Measurements from ENCODE around the gene PAX2. TPM values are rescaled to one million over a fixed set of nuclear protein-coding genes. Genes with fewer than 3 reads are reported as not detected.

The PAX2 gene
- total RNA-seq, 1 donor from 2014 or later, result not detected

- TF ChIP-seq CTCF (IDR thresholded peaks at IDR 0.05; ENCODE audit: partially characterized antibody, unreplicated experiment), result no peak
- Mint-ChIP-seq H3K9me3 (ENCODE audit: unreplicated experiment) (peaks cover 2% of the 10 kb centered on the region), H3K4me1 (ENCODE audit: low read depth, unreplicated experiment) (peaks cover 7% of the 10 kb centered on the region), H3K27me3 (ENCODE audit: unreplicated experiment) (peaks cover 42% of the 10 kb centered on the region), H3K4me3 (ENCODE audit: unreplicated experiment) (no peak overlapping the region), H3K36me3 (ENCODE audit: unreplicated experiment) (no peaks in the 10 kb centered on the region), H3K27ac (ENCODE audit: unreplicated experiment) (no peak overlapping the region)
- DNase-seq, result no peak
Observed at GRCh38 chr10:100826031-100826651, 80.8 kb downstream of the PAX2 start.

DNA sequence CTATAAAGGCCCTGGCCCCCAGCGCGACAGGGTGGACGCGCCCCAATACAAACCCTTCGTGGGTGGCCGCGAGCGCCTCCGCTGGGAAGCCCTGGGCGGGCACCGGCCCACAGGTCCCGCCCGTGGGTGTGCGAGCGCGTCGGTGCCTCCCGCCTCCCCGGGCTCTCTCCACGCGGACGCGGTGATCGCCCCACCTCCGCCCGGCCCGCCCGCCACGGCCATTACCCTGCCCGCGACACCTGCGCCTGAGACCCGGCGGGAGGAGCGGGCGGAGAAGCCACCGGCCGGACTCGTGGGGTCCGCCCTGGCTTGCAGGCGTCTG lies 81.2 kb downstream of the PAX2 start:
- no peaks in the 10 kb centered on the region for H3K36me3 Mint-ChIP-seq (ENCODE audit: unreplicated experiment)
- H3K27me3 Mint-ChIP-seq (ENCODE audit: unreplicated experiment), result peaks cover 44% of the 10 kb centered on the region
- H3K4me3 Mint-ChIP-seq (ENCODE audit: unreplicated experiment), result no peak overlapping the region
- no peak overlapping the region for H3K27ac Mint-ChIP-seq (ENCODE audit: unreplicated experiment)
- peaks cover 2% of the 10 kb centered on the region for H3K9me3 Mint-ChIP-seq (ENCODE audit: unreplicated experiment)
- no peak for DNase-seq
- TF ChIP-seq CTCF (IDR thresholded peaks at IDR 0.05; ENCODE audit: partially characterized antibody, unreplicated experiment), result no peak
- H3K4me1 Mint-ChIP-seq (ENCODE audit: low read depth, unreplicated experiment), result peaks cover 7% of the 10 kb centered on the region

GRCh38 chr10:100826983-100827818 lies 81.8 kb downstream of the PAX2 start:
- peak; percentile 55 for DNase-seq
- H3K27ac Mint-ChIP-seq (ENCODE audit: unreplicated experiment), result no peak overlapping the region
- peaks cover 2% of the 10 kb centered on the region for H3K9me3 Mint-ChIP-seq (ENCODE audit: unreplicated experiment)
- H3K4me3 Mint-ChIP-seq (ENCODE audit: unreplicated experiment), result peak overlapping the region; percentile 81
- H3K36me3 Mint-ChIP-seq (ENCODE audit: unreplicated experiment), result no peaks in the 10 kb centered on the region
- H3K27me3 Mint-ChIP-seq (ENCODE audit: unreplicated experiment), result peaks cover 48% of the 10 kb centered on the region
- H3K4me1 Mint-ChIP-seq (ENCODE audit: low read depth, unreplicated experiment), result peaks cover 7% of the 10 kb centered on the region
- TF ChIP-seq CTCF (IDR thresholded peaks at IDR 0.05; ENCODE audit: partially characterized antibody, unreplicated experiment), result no peak

- Mint-ChIP-seq H3K9me3 (ENCODE audit: unreplicated experiment) (peaks cover 5% of the 10 kb centered on the region), H3K27me3 (ENCODE audit: unreplicated experiment) (peaks cover 44% of the 10 kb centered on the region), H3K36me3 (ENCODE audit: unreplicated experiment) (no peaks in the 10 kb centered on the region), H3K27ac (ENCODE audit: unreplicated experiment) (no peak overlapping the region), H3K4me1 (ENCODE audit: low read depth, unreplicated experiment) (peaks cover 7% of the 10 kb centered on the region), H3K4me3 (ENCODE audit: unreplicated experiment) (peak overlapping the region; percentile 85)
- TF ChIP-seq CTCF (IDR thresholded peaks at IDR 0.05; ENCODE audit: partially characterized antibody, unreplicated experiment), result no peak
- peak; percentile 77 for DNase-seq
Observed at GRCh38 chr10:100827819-100828737, 82.7 kb downstream of the PAX2 start.

Data from glutamatergic neuron (in vitro differentiated cells).